Erythroblast (primary cell): ENCODE measurements around the gene PSMB7.

ENCODE experiments used
- DNase-seq, 2 experiments: peaks; one replicate each; lab custom pipeline; 2025; lab: John Stamatoyannopoulos, UW
- GATA1 ChIP-seq: IDR thresholded peaks from 2 replicates; pipeline ENCODE4 v1.6.1; 2011; ENCODE audit warnings: low read depth, mild to moderate bottlenecking, control low read depth, low read length, moderate library complexity
- POLR2A ChIP-seq: IDR thresholded peaks from 2 replicates; pipeline ENCODE4 v1.6.1; 2011; ENCODE audit warnings: mild to moderate bottlenecking, low read length

The PSMB7 gene

GRCh38 chr9:124340219-124341069 lies 74.8 kb downstream of the PSMB7 start:
- TF ChIP-seq POLR2A (no peak), GATA1 (no peak)
- DNase-seq = no peak

DNA sequence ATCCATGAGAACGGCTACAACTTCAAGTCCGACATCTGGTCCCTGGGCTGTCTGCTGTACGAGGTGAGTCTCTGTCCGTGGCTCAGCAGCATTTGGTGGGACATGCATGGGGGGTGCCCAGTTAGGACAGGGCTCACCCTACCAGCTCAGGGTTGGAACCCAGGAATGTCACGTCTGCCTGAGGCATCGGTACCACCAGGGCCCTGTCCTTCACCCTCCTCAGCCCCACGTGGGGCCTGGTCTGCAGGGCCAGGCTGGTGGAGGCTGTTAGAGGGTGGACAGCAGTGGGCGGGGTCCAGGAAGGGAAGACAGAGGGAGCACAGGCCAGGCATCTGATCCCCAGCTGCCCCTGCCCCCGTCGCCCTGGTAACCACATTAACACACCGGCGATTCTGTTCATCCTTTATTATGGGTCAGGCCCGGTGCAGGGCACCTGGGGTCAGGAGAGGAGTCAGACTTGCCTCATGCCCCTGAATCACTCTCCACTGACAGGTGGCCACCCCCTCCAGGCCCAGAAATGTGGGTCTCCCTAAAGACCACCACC lies 75.6 kb downstream of the PSMB7 start:
- TF ChIP-seq GATA1 = no peak
- TF ChIP-seq POLR2A = no peak
- DNase-seq = no peak

DNA sequence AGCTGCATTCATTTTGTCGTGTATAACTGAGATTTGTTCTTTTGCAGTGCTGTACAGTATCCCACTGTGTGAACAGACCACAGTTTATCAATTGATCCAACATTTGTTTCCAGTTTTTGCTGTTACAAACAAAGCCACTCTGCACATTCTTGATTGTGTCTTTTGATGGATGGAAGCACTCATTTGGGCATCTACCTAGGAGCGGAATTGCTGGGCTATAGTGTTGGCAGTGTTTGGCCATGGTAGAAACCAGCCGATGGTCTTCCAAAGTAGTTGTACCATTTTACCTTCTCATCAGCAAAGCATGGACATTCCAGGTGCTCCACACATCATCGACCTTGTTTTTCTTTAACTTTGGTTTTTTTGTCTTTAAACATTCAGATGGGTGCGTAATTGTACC lies 77.7 kb downstream of the PSMB7 start:
- TF ChIP-seq GATA1 (no peak), POLR2A (no peak)
- DNase-seq = no peak

GRCh38 chr9:124335320-124335707 lies 79.9 kb downstream of the PSMB7 start:
- DNase-seq = no peak
- no peak for TF ChIP-seq GATA1
- no peak for TF ChIP-seq POLR2A

DNA sequence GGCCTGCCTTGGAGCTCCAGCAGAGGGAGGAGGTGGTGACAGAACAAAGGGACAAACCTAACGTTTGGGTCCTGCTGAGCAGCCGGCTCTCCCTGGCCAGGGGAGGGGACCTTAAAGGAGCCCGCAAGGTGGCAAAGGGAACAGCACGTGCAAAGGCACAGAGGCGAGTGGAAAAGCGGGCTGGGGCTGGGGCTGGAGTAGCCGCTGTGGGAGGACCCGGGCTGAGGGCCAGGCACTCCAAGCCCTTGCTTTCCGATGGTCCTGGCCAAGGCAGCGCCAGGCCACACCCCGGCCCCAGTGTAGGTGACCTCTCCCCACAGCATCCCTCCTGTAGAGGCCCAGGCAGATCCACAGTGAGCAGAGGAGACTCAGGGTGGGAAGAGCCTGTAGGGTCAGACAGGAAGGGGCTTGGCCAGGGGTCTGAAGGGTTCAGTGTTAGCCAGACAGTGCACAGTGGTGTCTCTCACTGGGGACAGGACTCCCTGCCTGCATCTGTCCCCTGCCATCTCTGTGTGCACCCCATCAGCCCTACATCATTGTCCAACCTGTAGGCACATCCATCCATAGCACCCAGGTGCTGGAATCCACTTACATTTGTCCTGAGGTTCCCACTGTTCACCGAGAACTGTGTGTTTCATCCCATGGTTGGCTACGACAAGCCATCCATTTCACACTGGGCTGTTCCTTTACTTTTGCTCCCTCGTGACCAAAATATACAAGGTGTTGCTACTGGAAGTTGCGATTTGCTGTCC lies 80.5 kb downstream of the PSMB7 start:
- no peak for DNase-seq
- no peak for TF ChIP-seq GATA1
- TF ChIP-seq POLR2A = no peak

- no peak for TF ChIP-seq GATA1
- no peak for TF ChIP-seq POLR2A
- no peak for DNase-seq
These were observed 82.1 kb downstream of the PSMB7 start for GRCh38 chr9:124333203-124333579.

GRCh38 chr9:124332361-124333202 lies 82.7 kb downstream of the PSMB7 start:
- no peak for TF ChIP-seq POLR2A
- no peak for TF ChIP-seq GATA1

GRCh38 chr9:124331580-124331979 lies 83.7 kb downstream of the PSMB7 start:
- TF ChIP-seq POLR2A (no peak), GATA1 (no peak)
- no peak for DNase-seq

More at GRCh38 chr9:124332361-124333202, 82.7 kb downstream of the PSMB7 start:
- DNase-seq = no peak

GRCh38 chr9:124330011-124330697 lies 85.1 kb downstream of the PSMB7 start:
- no peak for DNase-seq
- no peak for TF ChIP-seq POLR2A
- TF ChIP-seq GATA1 = no peak

DNA sequence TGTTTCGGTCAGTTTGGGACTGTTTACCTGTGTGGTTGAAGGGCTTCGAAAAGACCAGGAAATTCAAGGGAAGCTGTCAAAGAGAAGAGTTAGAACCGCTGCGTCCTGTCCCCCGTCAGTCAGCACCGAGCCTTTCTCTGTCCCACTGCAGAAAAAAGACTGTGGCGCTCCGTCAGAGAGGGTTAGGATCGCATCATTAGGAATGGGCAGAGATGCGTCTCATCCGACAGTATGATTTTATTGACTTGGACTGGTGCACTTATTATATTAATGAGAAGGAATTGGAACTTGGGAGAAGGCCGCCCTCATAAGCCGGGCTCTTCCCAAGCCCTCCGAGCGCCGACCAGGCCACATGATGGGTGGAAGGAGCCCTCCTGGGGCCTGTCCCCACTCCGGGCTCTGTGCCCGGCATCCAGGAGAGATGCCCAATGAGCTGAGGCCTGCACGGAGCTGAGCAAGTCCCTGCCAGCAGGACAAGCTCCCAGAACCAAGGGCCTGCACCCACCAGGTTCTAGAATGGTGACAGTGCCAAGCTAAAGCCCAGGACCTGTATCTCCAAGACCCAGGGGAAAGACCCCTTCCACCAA lies 85.9 kb downstream of the PSMB7 start:
- TF ChIP-seq POLR2A (no peak), GATA1 (no peak)
- DNase-seq = no peak

DNA sequence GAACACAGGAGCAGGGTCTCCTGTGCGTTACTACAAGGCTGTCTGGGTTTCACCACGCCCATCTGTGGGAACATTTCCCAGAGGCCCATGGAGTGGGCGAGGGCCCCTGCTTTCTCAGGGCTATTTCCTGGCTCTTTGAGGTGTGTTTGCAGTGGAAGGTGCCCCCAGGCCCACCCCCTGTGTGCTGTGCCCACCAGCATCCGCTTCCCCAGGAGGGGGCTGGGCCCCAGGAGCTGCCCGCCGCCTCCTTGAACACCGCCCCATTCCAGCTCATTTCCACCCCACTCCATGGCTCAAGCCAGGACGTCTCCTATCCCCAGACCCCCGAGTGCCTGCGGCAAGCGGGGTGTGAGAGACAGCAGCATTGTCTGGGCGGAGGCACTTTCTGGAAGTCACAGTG lies 87.0 kb downstream of the PSMB7 start:
- no peak for TF ChIP-seq GATA1
- TF ChIP-seq POLR2A = no peak
- DNase-seq = no peak

DNA sequence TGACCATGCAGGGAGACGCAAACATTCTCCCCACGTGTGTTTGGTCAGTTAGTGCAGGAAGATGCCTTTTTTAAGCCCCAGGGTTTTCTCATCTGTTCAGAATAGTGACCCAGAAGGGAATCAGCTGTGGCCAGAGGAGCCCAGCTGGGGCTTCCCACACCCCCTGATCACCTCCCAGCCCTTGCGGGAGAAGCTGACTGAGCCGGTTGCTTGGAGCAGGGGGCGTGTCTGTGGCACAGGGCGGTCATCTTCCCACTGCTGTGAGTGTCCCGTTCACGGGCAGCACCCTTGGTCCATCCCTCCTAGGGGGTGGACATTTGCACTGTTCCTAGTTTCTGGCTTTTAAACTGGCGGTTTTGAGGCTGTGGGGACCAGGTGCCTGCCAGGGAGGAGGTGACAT lies 87.8 kb downstream of the PSMB7 start:
- no peak for TF ChIP-seq GATA1
- TF ChIP-seq POLR2A = no peak
- DNase-seq = no peak

- TF ChIP-seq GATA1 = no peak
- TF ChIP-seq POLR2A = no peak
These were observed 88.9 kb downstream of the PSMB7 start for GRCh38 chr9:124326378-124326777.

DNA sequence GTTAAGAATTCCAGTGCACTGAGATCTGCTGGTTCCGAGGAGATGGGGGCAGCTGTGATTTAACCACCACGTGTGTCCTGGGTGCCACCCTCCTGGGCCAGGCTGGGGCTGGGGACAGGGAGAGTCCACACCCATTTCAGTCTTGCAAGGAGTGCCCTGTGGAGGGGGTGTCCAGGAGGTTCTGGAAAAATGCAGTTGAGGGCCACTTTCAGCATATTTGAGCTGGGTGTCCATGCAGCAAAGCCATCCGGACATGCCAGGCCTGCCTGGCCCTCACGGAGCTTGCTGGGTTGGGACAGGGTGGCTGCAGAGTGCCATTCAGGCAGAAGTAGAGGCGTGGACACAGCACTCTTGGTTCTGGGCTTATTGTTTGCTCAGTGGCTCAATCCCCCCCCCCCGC lies 89.4 kb downstream of the PSMB7 start:
- TF ChIP-seq POLR2A = no peak
- no peak for TF ChIP-seq GATA1

More at GRCh38 chr9:124326378-124326777, 88.9 kb downstream of the PSMB7 start:
- no peak for DNase-seq

More for the DNA sequence above, 89.4 kb downstream of the PSMB7 start:
- DNase-seq = no peak
